GM19240 (cell line): ENCODE data around the gene TSEN54.

Experiments
- DNase-seq: peaks from one replicate; pipeline ENCODE4 v3.0.0; 2011; ENCODE audit warnings: low spot score; ENCODE audit not compliant: insufficient read length

Gene TSEN54

GRCh38 chr17:75564195-75564594 is 47.9 kb downstream of the TSEN54 start:
- no peak for DNase-seq

- DNase-seq: no peak
Observed at GRCh38 chr17:75565066-75565465, 48.7 kb downstream of the TSEN54 start.

GRCh38 chr17:75565618-75566017 is 49.3 kb downstream of the TSEN54 start:
- DNase-seq: no peak

- DNase-seq: no peak
Observed at GRCh38 chr17:75566416-75566815, 50.1 kb downstream of the TSEN54 start.

GRCh38 chr17:75566834-75567233 is 50.5 kb downstream of the TSEN54 start:
- peak; percentile 41 for DNase-seq

GRCh38 chr17:75568412-75569255 is 52.3 kb downstream of the TSEN54 start:
- no peak for DNase-seq

GRCh38 chr17:75570034-75570676 is 53.8 kb downstream of the TSEN54 start:
- DNase-seq: no peak

- no peak for DNase-seq
Observed at GRCh38 chr17:75570772-75571171, 54.4 kb downstream of the TSEN54 start.

GRCh38 chr17:75571197-75571884 is 55.0 kb downstream of the TSEN54 start:
- peak; percentile 44 for DNase-seq

GRCh38 chr17:75571885-75572215 is 55.5 kb downstream of the TSEN54 start:
- no peak for DNase-seq

- DNase-seq: no peak
Observed at GRCh38 chr17:75572713-75573539, 56.6 kb downstream of the TSEN54 start.

GRCh38 chr17:75573540-75573957 is 57.2 kb downstream of the TSEN54 start:
- no peak for DNase-seq

- no peak for DNase-seq
Observed at GRCh38 chr17:75573994-75574393, 57.7 kb downstream of the TSEN54 start.
